GM12873 (cell line): ENCODE data around the gene ISG15.

ENCODE experiments used
- CTCF ChIP-seq: IDR thresholded peaks from 2 replicates; pipeline ENCODE4 v1.5.1; 2012; ENCODE audit warnings: low read depth, mild to moderate bottlenecking, moderate library complexity, low read length, control low read depth; ENCODE audit not compliant: insufficient read depth; ENCODE audit errors: missing control alignments

The ISG15 gene

GRCh38 chr1:1024149-1024770 lies 11.0 kb downstream of the ISG15 start:
- no peak for TF ChIP-seq CTCF

GRCh38 chr1:1024771-1025699 lies 11.7 kb downstream of the ISG15 start:
- no peak for TF ChIP-seq CTCF

GRCh38 chr1:1025730-1026129 lies 12.4 kb downstream of the ISG15 start:
- no peak for TF ChIP-seq CTCF

GRCh38 chr1:1026599-1027413 lies 13.5 kb downstream of the ISG15 start:
- TF ChIP-seq CTCF: no peak

GRCh38 chr1:1027791-1028190 lies 14.5 kb downstream of the ISG15 start:
- TF ChIP-seq CTCF: no peak

GRCh38 chr1:1031659-1032235 lies 18.4 kb downstream of the ISG15 start:
- no peak for TF ChIP-seq CTCF
